ENCODE measurements around the gene PTPRD.

The PTPRD gene

GRCh38 chr9:8644571-8644970 lies 1968.2 kb downstream of the PTPRD start (continued):
- TF ChIP-seq KLF17 (tag by site-specific recombination; IDR thresholded peaks at IDR 0.05) (no peak), PRDM1 (tag by site-specific recombination; IDR thresholded peaks at IDR 0.05) (no peak), YY2 (tag by site-specific recombination; IDR thresholded peaks at IDR 0.05) (no peak), OVOL3 (tag by site-specific recombination; IDR thresholded peaks at IDR 0.05) (no peak), ELK4 (IDR thresholded peaks at IDR 0.05; ENCODE audit: borderline replicate concordance, low read depth, low read length) (no peak), ZEB2 (tag by site-specific recombination; IDR thresholded peaks at IDR 0.05) (no peak), ZNF837 (tag by site-specific recombination; IDR thresholded peaks at IDR 0.05) (no peak)

GRCh38 chr9:8643896-8644295 lies 1968.9 kb downstream of the PTPRD start:
- no peaks in the 10 kb centered on the region for H3K36me3 ChIP-seq (ENCODE audit: control insufficient read depth in 2 of 2, insufficient read depth in 1 of 2, low read length in 2 of 2)
- ChIA-PET POLR2A (no interaction called here), CTCF (no interaction called here)
- no peak overlapping the region for H3K4me3 ChIP-seq (ENCODE audit: low read depth, low read length)
- no peak overlapping the region for H3K27ac ChIP-seq (ENCODE audit: extremely low read depth, low read depth, low read length)
- no peaks in the 10 kb centered on the region for H3K4me1 ChIP-seq (ENCODE audit: control insufficient read depth, insufficient read depth, low read length)
- TF ChIP-seq ZBTB8A (tag by site-specific recombination; IDR thresholded peaks at IDR 0.05) = no peak
- TF ChIP-seq ZNF10 (tag by site-specific recombination; IDR thresholded peaks at IDR 0.05) = no peak
- no peak for TF ChIP-seq ZNF596 (tag by site-specific recombination; IDR thresholded peaks at IDR 0.05)
- no peak for TF ChIP-seq ZNF394 (tag by site-specific recombination; IDR thresholded peaks at IDR 0.05; ENCODE audit: borderline replicate concordance)
- no peak for TF ChIP-seq ZNF248 (tag by site-specific recombination; IDR thresholded peaks at IDR 0.05)
- no peak for TF ChIP-seq ZNF214 (tag by site-specific recombination; IDR thresholded peaks at IDR 0.05; ENCODE audit: borderline replicate concordance)
- TF ChIP-seq BCL6B (tag by site-specific recombination; IDR thresholded peaks at IDR 0.05) = no peak
- no peak for TF ChIP-seq PRDM1 (tag by site-specific recombination; IDR thresholded peaks at IDR 0.05)
- no peak for TF ChIP-seq ZIC2 (tag by site-specific recombination; IDR thresholded peaks at IDR 0.05)
- no peaks in the 10 kb centered on the region for H3K9me3 ChIP-seq (ENCODE audit: control insufficient read depth, insufficient read depth, low read depth, low read length)

GRCh38 chr9:8643464-8643863 lies 1969.3 kb downstream of the PTPRD start:
- ChIA-PET CTCF (no interaction called here), POLR2A (no interaction called here)
- H3K4me1 ChIP-seq (ENCODE audit: control insufficient read depth, insufficient read depth, low read length) = no peaks in the 10 kb centered on the region
- no peaks in the 10 kb centered on the region for H3K36me3 ChIP-seq (ENCODE audit: control insufficient read depth in 2 of 2, insufficient read depth in 1 of 2, low read length in 2 of 2)
- no peak overlapping the region for H3K4me3 ChIP-seq (ENCODE audit: low read depth, low read length)
- no peaks in the 10 kb centered on the region for H3K9me3 ChIP-seq (ENCODE audit: control insufficient read depth, insufficient read depth, low read depth, low read length)
- no peak overlapping the region for H3K27ac ChIP-seq (ENCODE audit: extremely low read depth, low read depth, low read length)
- no peak for TF ChIP-seq REST (tag by site-specific recombination; IDR thresholded peaks at IDR 0.05)
- no peak for TF ChIP-seq ZNF555 (tag by site-specific recombination; conservative IDR thresholded peaks at IDR 0.05)
- no peak for TF ChIP-seq ZNF561 (tag by site-specific recombination; IDR thresholded peaks at IDR 0.05; ENCODE audit: borderline replicate concordance)
- no peak for TF ChIP-seq GLI2 (tag by site-specific recombination; IDR thresholded peaks at IDR 0.05; ENCODE audit: borderline replicate concordance, low read depth)
- no peak for TF ChIP-seq KLF1 (tag by site-specific recombination; IDR thresholded peaks at IDR 0.05)
- no peak for TF ChIP-seq ZXDB (tag by site-specific recombination; IDR thresholded peaks at IDR 0.05)
- TF ChIP-seq ZNF776 (tag by site-specific recombination; IDR thresholded peaks at IDR 0.05; ENCODE audit: borderline replicate concordance) = no peak
- TF ChIP-seq ZNF426 (tag by site-specific recombination; IDR thresholded peaks at IDR 0.05) = no peak
- no peak for TF ChIP-seq ZNF335 (tag by site-specific recombination; conservative IDR thresholded peaks at IDR 0.05)
- no peak for TF ChIP-seq ZNF239 (tag by site-specific recombination; IDR thresholded peaks at IDR 0.05)
- no peak for TF ChIP-seq WT1 (tag by site-specific recombination; IDR thresholded peaks at IDR 0.05)
